SH-SY5Y (cell line): ENCODE measurements around the gene UTS2R.

Source experiments
- GATA2 ChIP-seq: IDR thresholded peaks from 2 replicates; pipeline ENCODE4 v1.6.1; 2011; ENCODE audit warnings: mild to moderate bottlenecking, low read depth, low read length
- GATA3 ChIP-seq: IDR thresholded peaks from 2 replicates; pipeline ENCODE4 v1.6.1; 2011; ENCODE audit warnings: low read depth, mild to moderate bottlenecking, low read length, moderate library complexity

DNA sequence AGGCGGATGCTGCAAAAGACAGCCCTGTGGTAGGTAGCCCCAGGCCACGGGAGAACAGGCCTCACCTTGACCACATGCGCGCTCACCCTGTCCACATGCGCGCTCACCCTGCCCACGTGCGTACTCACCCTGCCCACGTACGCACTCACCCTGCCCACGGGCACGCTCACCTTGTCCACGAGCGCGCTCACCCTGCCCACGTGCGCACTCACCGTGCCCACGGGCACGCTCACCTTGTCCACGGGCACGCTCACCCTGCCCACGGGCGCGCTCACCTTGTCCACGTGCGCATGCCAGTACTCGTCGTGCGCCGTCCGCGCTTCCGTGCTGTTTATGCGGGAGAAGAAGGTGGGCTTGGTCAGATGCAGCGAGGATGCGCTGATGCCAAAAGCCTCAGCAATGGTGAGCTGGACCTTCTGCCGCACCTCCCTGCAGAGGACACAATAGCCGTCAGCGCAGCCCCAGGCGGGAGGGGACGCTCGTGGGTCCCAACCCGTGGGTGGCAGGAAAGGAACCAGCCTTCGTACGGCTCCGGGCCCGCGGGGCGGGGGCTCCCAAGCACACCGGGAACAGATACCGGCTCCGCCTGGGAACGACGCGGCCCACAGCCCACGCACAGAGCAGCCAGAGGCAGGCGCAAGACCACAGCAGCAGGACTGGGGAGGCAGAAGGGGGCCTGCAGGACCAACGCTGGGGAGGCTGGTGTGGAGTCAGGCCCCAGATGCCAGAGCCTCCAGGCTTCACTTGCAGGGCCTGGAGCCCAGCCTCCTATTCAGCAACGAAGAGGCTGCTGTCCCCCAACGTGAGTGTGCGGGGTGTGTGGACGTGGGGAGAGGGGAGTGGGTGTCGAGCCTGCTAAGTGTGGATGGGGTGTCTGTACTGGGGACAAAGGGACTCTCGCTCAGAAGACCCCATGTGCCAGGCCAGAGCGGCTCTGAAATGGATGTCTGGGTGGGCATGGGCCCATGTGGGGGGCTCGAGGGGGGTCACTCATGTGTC is 32.4 kb downstream of the UTS2R start:
- TF ChIP-seq GATA2 (no peak), GATA3 (no peak)
